ENCODE measurements around the gene MYO18A.

Gene MYO18A

DNA sequence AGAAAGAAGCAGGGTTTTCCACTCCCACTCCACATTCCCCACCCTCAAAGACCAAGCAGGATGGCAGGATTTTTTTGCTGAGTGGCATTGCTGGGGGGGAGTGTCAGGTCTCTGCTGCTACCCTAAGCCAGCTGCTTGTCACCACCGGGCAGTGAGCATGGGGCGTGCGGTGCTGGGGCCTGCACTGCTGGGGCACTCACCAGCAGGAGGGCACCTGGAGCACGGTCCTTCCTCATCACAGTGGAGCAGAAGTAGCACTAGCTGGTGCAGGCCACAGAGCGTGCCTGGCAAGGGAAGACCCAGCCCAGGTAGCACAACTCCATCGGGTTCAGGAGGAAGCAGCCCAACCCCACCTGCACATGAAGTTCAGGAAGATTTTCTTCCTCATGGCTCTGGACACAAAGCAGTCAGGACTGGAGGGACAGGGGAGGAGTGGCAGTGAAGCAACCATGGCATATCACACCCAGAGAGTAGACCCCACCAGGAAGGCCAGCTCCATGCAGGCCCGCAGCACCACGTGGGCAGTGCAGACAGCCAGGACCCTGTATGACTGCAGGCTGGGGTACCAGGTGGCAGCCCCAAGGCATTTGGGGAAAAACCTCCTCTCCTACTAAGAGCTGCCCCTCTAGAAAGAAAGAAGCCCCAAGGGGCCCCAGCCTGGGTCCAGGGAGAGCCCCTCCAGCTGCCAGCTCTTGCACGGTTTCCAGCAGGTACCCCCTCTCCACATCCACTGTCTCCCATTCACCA, 16.7 kb upstream of the MYO18A start:
- Histone ChIP-seq H3K4me1 (peaks cover 19% of the 10 kb centered on the region), H3K9me3 (no peaks in the 10 kb centered on the region), H3K27me3 (no peaks in the 10 kb centered on the region), H4K20me1 (no peaks in the 10 kb centered on the region), H3K27ac (0 out of 2 replicates have a peak overlapping the region, but pooled peaks have one; percentile 50), H3K4me2 (no peak overlapping the region; the same call in 1 of the 2 replicates), H3K4me3 (no peak overlapping the region), H3K9ac (no peak overlapping the region), H3K36me3 (no peaks in the 10 kb centered on the region)
- TF ChIP-seq Cebpa-rat (IDR thresholded peaks at IDR 0.05): no peak

GRCh38 chr17:29195465-29196081, 15.4 kb upstream of the MYO18A start:
- H3K27ac ChIP-seq: peak overlapping the region; percentile 50
- no peaks in the 10 kb centered on the region for H3K36me3 ChIP-seq
- no peak overlapping the region; the same call in 1 of the 2 replicates for H3K4me3 ChIP-seq
- H3K27me3 ChIP-seq: no peaks in the 10 kb centered on the region
- H4K20me1 ChIP-seq: no peaks in the 10 kb centered on the region
- peaks cover 19% of the 10 kb centered on the region for H3K4me1 ChIP-seq
- peak overlapping the region; percentile 76 for H3K4me2 ChIP-seq
- no peak for TF ChIP-seq Cebpa-rat (IDR thresholded peaks at IDR 0.05)
- H3K9ac ChIP-seq: peak overlapping the region; percentile 49
- H3K9me3 ChIP-seq: no peaks in the 10 kb centered on the region

- Histone ChIP-seq H3K4me3 (no peak overlapping the region), H3K9me3 (no peaks in the 10 kb centered on the region), H3K27ac (peak overlapping the region; percentile 50), H4K20me1 (no peaks in the 10 kb centered on the region), H3K4me1 (peaks cover 19% of the 10 kb centered on the region), H3K27me3 (no peaks in the 10 kb centered on the region), H3K9ac (peak overlapping the region; percentile 49), H3K36me3 (no peaks in the 10 kb centered on the region), H3K4me2 (peak overlapping the region; percentile 76)
- TF ChIP-seq Cebpa-rat (IDR thresholded peaks at IDR 0.05): no peak
These were observed 14.5 kb upstream of the MYO18A start for GRCh38 chr17:29194669-29195068.

DNA sequence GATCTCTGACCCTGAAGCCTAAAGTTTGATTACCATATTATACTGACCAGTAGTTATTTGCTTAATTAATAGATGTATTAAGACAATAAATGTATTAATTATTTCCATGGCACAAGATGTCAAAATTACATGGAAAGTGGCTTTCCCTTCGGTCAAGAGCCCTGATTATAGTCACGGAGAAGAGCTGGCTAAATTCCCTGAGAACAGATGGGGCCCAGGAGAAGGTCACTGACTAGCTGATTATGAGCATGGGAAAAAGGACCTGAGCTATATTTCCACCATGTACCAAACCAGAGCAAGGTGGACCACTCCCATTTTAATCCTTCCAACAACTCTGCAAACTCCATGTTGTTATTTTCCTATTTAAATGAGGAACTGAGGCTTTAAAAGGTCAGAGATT, 12.9 kb upstream of the MYO18A start:
- Histone ChIP-seq H3K27me3 (no peaks in the 10 kb centered on the region), H3K27ac (no peak overlapping the region), H3K36me3 (no peaks in the 10 kb centered on the region), H4K20me1 (no peaks in the 10 kb centered on the region), H3K9ac (no peak overlapping the region), H3K4me1 (peaks cover 19% of the 10 kb centered on the region), H3K4me2 (no peak overlapping the region), H3K9me3 (no peaks in the 10 kb centered on the region), H3K4me3 (no peak overlapping the region)
- no peak for TF ChIP-seq Cebpa-rat (IDR thresholded peaks at IDR 0.05)

GRCh38 chr17:29190592-29191207, 10.5 kb upstream of the MYO18A start:
- Histone ChIP-seq H3K9ac (no peak overlapping the region), H3K4me3 (no peak overlapping the region), H3K27ac (no peak overlapping the region), H3K27me3 (no peaks in the 10 kb centered on the region), H4K20me1 (no peaks in the 10 kb centered on the region), H3K9me3 (no peaks in the 10 kb centered on the region), H3K36me3 (no peaks in the 10 kb centered on the region), H3K4me1 (peaks cover 12% of the 10 kb centered on the region), H3K4me2 (no peak overlapping the region)
- TF ChIP-seq Cebpa-rat (IDR thresholded peaks at IDR 0.05): no peak

DNA sequence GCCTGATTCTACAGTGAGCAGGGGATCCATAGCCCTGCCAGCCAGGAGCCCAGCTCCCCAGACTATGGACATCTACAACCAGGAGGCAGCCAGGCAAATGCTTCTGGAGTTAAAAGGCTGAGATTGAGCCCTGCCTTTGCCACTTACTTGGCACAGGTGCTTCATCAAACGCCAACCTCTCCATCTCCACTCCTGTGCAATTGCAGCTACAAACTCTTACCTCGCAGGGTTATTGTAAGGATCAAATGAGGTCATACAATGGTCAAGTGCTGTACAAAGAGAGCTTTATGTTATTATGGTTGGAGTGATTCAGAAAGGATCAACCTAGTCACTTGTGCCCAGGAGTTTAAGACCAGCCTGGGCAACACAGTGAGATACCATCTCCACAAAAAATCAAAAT, 9.8 kb upstream of the MYO18A start:
- Histone ChIP-seq H3K9me3 (no peaks in the 10 kb centered on the region), H3K4me2 (no peak overlapping the region), H3K36me3 (no peaks in the 10 kb centered on the region), H3K4me3 (no peak overlapping the region), H3K4me1 (peaks cover 5% of the 10 kb centered on the region), H4K20me1 (no peaks in the 10 kb centered on the region), H3K27ac (no peak overlapping the region), H3K9ac (no peak overlapping the region), H3K27me3 (no peaks in the 10 kb centered on the region)
- TF ChIP-seq Cebpa-rat (IDR thresholded peaks at IDR 0.05): no peak

GRCh38 chr17:29189355-29189754, 9.2 kb upstream of the MYO18A start:
- Histone ChIP-seq H3K9me3 (no peaks in the 10 kb centered on the region), H3K27me3 (no peaks in the 10 kb centered on the region), H3K4me2 (no peak overlapping the region), H3K4me3 (no peak overlapping the region), H3K36me3 (no peaks in the 10 kb centered on the region), H3K4me1 (no peaks in the 10 kb centered on the region), H3K9ac (no peak overlapping the region), H4K20me1 (no peaks in the 10 kb centered on the region), H3K27ac (no peak overlapping the region)
- TF ChIP-seq Cebpa-rat (IDR thresholded peaks at IDR 0.05): no peak

DNA sequence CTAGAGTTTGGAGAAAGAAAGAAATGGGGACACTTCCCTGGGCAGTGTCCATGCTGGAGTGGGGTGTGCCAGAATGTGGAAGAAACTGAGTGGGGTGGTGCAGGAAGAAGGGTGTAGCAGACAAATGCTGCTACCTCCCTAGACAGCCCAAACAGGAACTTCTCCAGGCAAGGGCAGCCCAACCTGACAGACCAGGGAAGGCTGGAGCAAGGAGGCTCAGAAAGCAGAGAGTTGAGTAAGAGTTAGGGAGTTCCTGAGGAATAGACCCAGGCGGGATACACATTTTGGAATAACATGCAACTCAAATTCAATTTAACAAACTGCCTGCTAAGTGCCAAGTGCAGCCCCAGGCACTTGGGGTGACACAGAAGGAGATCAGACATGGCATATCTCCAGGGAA, 1.0 kb upstream of the MYO18A start:
- TF ChIP-seq Cebpa-rat (IDR thresholded peaks at IDR 0.05): no peak
- Histone ChIP-seq H3K4me3 (no peak overlapping the region), H4K20me1 (0 out of 2 replicates have a peak, but pooled peaks cover 5% of the 10 kb centered on the region), H3K27me3 (no peaks in the 10 kb centered on the region), H3K36me3 (no peaks in the 10 kb centered on the region), H3K27ac (no peak overlapping the region), H3K4me1 (peaks cover 43% of the 10 kb centered on the region), H3K9ac (no peak overlapping the region), H3K4me2 (no peak overlapping the region), H3K9me3 (peaks cover 11% of the 10 kb centered on the region)

DNA sequence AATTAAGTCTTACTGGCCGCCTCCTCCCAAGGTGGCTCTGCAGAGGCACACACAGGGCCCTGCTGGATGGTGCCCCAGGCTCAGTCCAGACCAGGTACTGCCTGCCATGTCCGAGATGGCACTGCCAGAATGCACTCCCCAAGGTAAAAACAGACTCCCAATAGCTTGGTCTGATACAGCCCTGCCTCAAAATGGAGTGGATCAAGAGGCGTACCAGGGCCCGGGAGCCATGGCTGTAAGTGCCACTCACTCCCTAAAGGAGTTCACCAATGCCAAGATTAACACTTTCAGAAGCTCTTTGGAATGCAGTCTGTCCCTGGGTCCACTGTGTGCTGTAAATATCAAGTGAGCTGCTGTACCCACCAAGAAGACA, 576 bp upstream of the MYO18A start:
- no peak for TF ChIP-seq Cebpa-rat (IDR thresholded peaks at IDR 0.05)
- Histone ChIP-seq H3K4me2 (peak overlapping the region; percentile 81), H3K36me3 (no peaks in the 10 kb centered on the region), H3K27ac (no peak overlapping the region), H3K4me3 (peak overlapping the region; percentile 72), H3K27me3 (no peaks in the 10 kb centered on the region), H3K4me1 (peaks cover 48% of the 10 kb centered on the region), H3K9me3 (peaks cover 11% of the 10 kb centered on the region), H4K20me1 (0 out of 2 replicates have a peak, but pooled peaks cover 5% of the 10 kb centered on the region), H3K9ac (peak overlapping the region; percentile 77)
